ENCODE measurements around the gene SEPHS2. TPM values are rescaled to one million over a fixed set of nuclear protein-coding genes. Genes with fewer than 3 reads are reported as not detected.
"Not testable (repeated sequence)": the region's sequence is repeated elsewhere in the genome, so short reads cannot be mapped to it uniquely, and the experiment has no call there.

The SEPHS2 gene
- total RNA-seq, 1 experiment from 2014 or later, result 16.3 TPM

DNA sequence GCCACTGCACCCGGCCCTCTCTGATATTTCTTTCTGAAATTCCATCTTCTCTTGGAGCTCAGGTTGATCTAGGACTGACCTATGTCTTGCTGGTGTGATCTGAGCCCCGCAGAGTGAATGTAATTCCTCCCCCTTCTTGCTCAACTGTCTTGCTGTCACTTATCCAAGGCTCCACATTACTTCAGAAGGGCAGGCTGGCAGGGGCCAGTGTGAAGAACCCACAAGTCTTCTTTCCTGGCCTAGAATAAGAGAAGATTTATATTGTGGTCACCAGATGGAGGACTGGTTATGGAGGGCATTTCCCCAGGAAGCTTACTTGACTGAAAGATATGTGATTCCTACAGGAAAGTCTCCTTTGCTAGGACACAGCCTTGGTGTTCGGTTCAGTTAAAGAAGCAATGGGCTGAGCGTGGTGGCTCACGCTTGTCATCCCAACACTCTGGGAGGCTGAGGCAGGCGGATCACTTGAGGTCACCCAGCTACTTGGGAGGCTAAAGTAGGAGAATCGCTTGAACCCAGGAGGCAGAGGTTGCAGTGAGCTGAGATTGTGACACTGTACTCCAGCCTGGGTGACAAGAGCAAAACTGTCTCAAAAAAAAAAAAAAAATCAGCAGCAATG is 40.3 kb upstream of the SEPHS2 start:
- Histone ChIP-seq H3K9ac (ENCODE audit: low read length) (no peak overlapping the region), H3K79me2 (ENCODE audit: low read length) (no peaks in the 10 kb centered on the region), H3K27me3 (ENCODE audit: low read length) (no peaks in the 10 kb centered on the region), H3K9me3 (ENCODE audit: low read length) (no peaks in the 10 kb centered on the region), H3K4me3 (ENCODE audit: low read length) (no peak overlapping the region), H3K9me2 (replicated peaks; ENCODE audit: insufficient read depth, low read length) (no peaks in the 10 kb centered on the region), H4K20me1 (ENCODE audit: insufficient read depth, low read depth, low read length) (no peaks in the 10 kb centered on the region), H3K36me3 (ENCODE audit: insufficient read depth, low read length) (no peaks in the 10 kb centered on the region), H3K27ac (ENCODE audit: low read length) (no peak overlapping the region), H3K4me2 (ENCODE audit: low read depth, low read length, poor library complexity, severe bottlenecking) (no peak overlapping the region), H2AFZ (ENCODE audit: low read length) (no peak overlapping the region), H3K4me1 (ENCODE audit: low read length) (no peaks in the 10 kb centered on the region)
- no peak for DNase-seq

- no peaks in the 10 kb centered on the region for H3K36me3 ChIP-seq (ENCODE audit: insufficient read depth, low read length)
- no peaks in the 10 kb centered on the region for H3K9me3 ChIP-seq (ENCODE audit: low read length)
- H3K9me2 ChIP-seq (replicated peaks; ENCODE audit: insufficient read depth, low read length), result no peaks in the 10 kb centered on the region
- H4K20me1 ChIP-seq (ENCODE audit: insufficient read depth, low read depth, low read length), result no peaks in the 10 kb centered on the region
- H3K4me2 ChIP-seq (ENCODE audit: low read depth, low read length, poor library complexity, severe bottlenecking), result no peak overlapping the region
- H3K27ac ChIP-seq (ENCODE audit: low read length), result no peak overlapping the region
- no peak overlapping the region for H3K9ac ChIP-seq (ENCODE audit: low read length)
- no peak for DNase-seq
- H3K4me3 ChIP-seq (ENCODE audit: low read length), result no peak overlapping the region
- no peaks in the 10 kb centered on the region for H3K79me2 ChIP-seq (ENCODE audit: low read length)
- H3K4me1 ChIP-seq (ENCODE audit: low read length), result no peaks in the 10 kb centered on the region
- H3K27me3 ChIP-seq (ENCODE audit: low read length), result no peaks in the 10 kb centered on the region
- no peak overlapping the region for H2AFZ ChIP-seq (ENCODE audit: low read length)
Measured at GRCh38 chr16:30484887-30485286, 39.2 kb upstream of the SEPHS2 start.

- Histone ChIP-seq H3K4me1 (ENCODE audit: low read length) (peaks cover 5% of the 10 kb centered on the region), H3K9me2 (replicated peaks; ENCODE audit: insufficient read depth, low read length) (no peaks in the 10 kb centered on the region), H3K27me3 (ENCODE audit: low read length) (no peaks in the 10 kb centered on the region), H3K79me2 (ENCODE audit: low read length) (no peaks in the 10 kb centered on the region), H3K27ac (ENCODE audit: low read length) (no peak overlapping the region), H3K9me3 (ENCODE audit: low read length) (no peaks in the 10 kb centered on the region), H2AFZ (ENCODE audit: low read length) (no peak overlapping the region), H3K4me2 (ENCODE audit: low read depth, low read length, poor library complexity, severe bottlenecking) (no peak overlapping the region), H3K36me3 (ENCODE audit: insufficient read depth, low read length) (no peaks in the 10 kb centered on the region), H3K9ac (ENCODE audit: low read length) (no peak overlapping the region), H4K20me1 (ENCODE audit: insufficient read depth, low read depth, low read length) (no peaks in the 10 kb centered on the region), H3K4me3 (ENCODE audit: low read length) (no peak overlapping the region)
- peak; percentile 54 for DNase-seq
Measured at GRCh38 chr16:30482366-30482765, 36.7 kb upstream of the SEPHS2 start.

- Histone ChIP-seq H2AFZ (ENCODE audit: low read length) (no peak overlapping the region), H3K4me1 (ENCODE audit: low read length) (peaks cover 5% of the 10 kb centered on the region), H3K27me3 (ENCODE audit: low read length) (no peaks in the 10 kb centered on the region), H3K79me2 (ENCODE audit: low read length) (no peaks in the 10 kb centered on the region), H3K9ac (ENCODE audit: low read length) (no peak overlapping the region), H3K4me2 (ENCODE audit: low read depth, low read length, poor library complexity, severe bottlenecking) (no peak overlapping the region), H3K36me3 (ENCODE audit: insufficient read depth, low read length) (no peaks in the 10 kb centered on the region), H3K9me2 (replicated peaks; ENCODE audit: insufficient read depth, low read length) (no peaks in the 10 kb centered on the region), H3K9me3 (ENCODE audit: low read length) (no peaks in the 10 kb centered on the region), H4K20me1 (ENCODE audit: insufficient read depth, low read depth, low read length) (no peaks in the 10 kb centered on the region), H3K4me3 (ENCODE audit: low read length) (no peak overlapping the region), H3K27ac (ENCODE audit: low read length) (no peak overlapping the region)
- no peak for DNase-seq
Measured at GRCh38 chr16:30481381-30481780, 35.7 kb upstream of the SEPHS2 start.

GRCh38 chr16:30478766-30479478 is 33.2 kb upstream of the SEPHS2 start:
- H3K79me2 ChIP-seq (ENCODE audit: low read length), result no peaks in the 10 kb centered on the region
- no peak for DNase-seq
- no peaks in the 10 kb centered on the region for H3K36me3 ChIP-seq (ENCODE audit: insufficient read depth, low read length)
- no peak overlapping the region for H3K4me2 ChIP-seq (ENCODE audit: low read depth, low read length, poor library complexity, severe bottlenecking)
- no peak overlapping the region for H3K4me3 ChIP-seq (ENCODE audit: low read length)
- no peaks in the 10 kb centered on the region for H3K27me3 ChIP-seq (ENCODE audit: low read length)
- H3K4me1 ChIP-seq (ENCODE audit: low read length), result peaks cover 5% of the 10 kb centered on the region
- H3K9me3 ChIP-seq (ENCODE audit: low read length), result no peaks in the 10 kb centered on the region
- H2AFZ ChIP-seq (ENCODE audit: low read length), result no peak overlapping the region
- H3K9ac ChIP-seq (ENCODE audit: low read length), result no peak overlapping the region
- no peak overlapping the region for H3K27ac ChIP-seq (ENCODE audit: low read length)
- H4K20me1 ChIP-seq (ENCODE audit: insufficient read depth, low read depth, low read length), result no peaks in the 10 kb centered on the region
- H3K9me2 ChIP-seq (replicated peaks; ENCODE audit: insufficient read depth, low read length), result no peaks in the 10 kb centered on the region

- H3K4me1 ChIP-seq (ENCODE audit: low read length); H3K27ac ChIP-seq (ENCODE audit: low read length): not testable (repeated sequence)
Measured at GRCh38 chr16:30477773-30478172, 32.1 kb upstream of the SEPHS2 start.

GRCh38 chr16:30476991-30477390 is 31.3 kb upstream of the SEPHS2 start:
- no peaks in the 10 kb centered on the region for H3K36me3 ChIP-seq (ENCODE audit: insufficient read depth, low read length)
- DNase-seq, result no peak
- no peak overlapping the region for H3K27ac ChIP-seq (ENCODE audit: low read length)
- no peaks in the 10 kb centered on the region for H3K9me2 ChIP-seq (replicated peaks; ENCODE audit: insufficient read depth, low read length)
- no peak overlapping the region for H2AFZ ChIP-seq (ENCODE audit: low read length)
- no peaks in the 10 kb centered on the region for H3K9me3 ChIP-seq (ENCODE audit: low read length)
- no peak overlapping the region for H3K4me3 ChIP-seq (ENCODE audit: low read length)
- H3K9ac ChIP-seq (ENCODE audit: low read length), result no peak overlapping the region
- H3K79me2 ChIP-seq (ENCODE audit: low read length), result no peaks in the 10 kb centered on the region
- H3K4me1 ChIP-seq (ENCODE audit: low read length), result peaks cover 11% of the 10 kb centered on the region
- no peaks in the 10 kb centered on the region for H4K20me1 ChIP-seq (ENCODE audit: insufficient read depth, low read depth, low read length)
- no peaks in the 10 kb centered on the region for H3K27me3 ChIP-seq (ENCODE audit: low read length)
- H3K4me2 ChIP-seq (ENCODE audit: low read depth, low read length, poor library complexity, severe bottlenecking), result no peak overlapping the region

More at GRCh38 chr16:30477773-30478172, 32.1 kb upstream of the SEPHS2 start:
- not testable (repeated sequence) for H3K79me2 ChIP-seq (ENCODE audit: low read length); H4K20me1 ChIP-seq (ENCODE audit: insufficient read depth, low read depth, low read length); H3K9me2 ChIP-seq (replicated peaks; ENCODE audit: insufficient read depth, low read length); H3K9ac ChIP-seq (ENCODE audit: low read length); H3K4me3 ChIP-seq (ENCODE audit: low read length); H3K4me2 ChIP-seq (ENCODE audit: low read depth, low read length, poor library complexity, severe bottlenecking); H3K9me3 ChIP-seq (ENCODE audit: low read length); DNase-seq; H2AFZ ChIP-seq (ENCODE audit: low read length); H3K36me3 ChIP-seq (ENCODE audit: insufficient read depth, low read length); H3K27me3 ChIP-seq (ENCODE audit: low read length)

DNA sequence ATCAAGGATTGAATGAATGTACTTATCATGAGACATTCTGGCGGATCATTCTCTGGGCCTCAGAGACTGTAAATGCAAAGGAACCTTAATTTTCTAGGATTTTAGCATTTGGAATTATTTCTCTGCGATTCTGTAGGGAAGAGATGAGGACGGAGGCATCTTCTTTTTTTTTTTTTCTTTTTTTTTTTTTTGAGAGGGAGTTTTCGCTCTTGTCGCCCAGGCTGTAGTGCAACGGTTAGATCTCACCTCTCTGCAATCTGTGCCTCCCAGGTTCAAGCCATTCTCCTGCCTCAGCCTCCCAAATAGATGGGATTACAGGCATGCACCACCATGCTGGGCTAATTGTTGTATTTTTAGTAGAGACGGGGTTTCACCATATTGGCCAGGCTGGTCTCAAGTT is 29.0 kb upstream of the SEPHS2 start:
- H3K4me3 ChIP-seq (ENCODE audit: low read length), result no peak overlapping the region

More for the DNA sequence above, 29.0 kb upstream of the SEPHS2 start:
- Histone ChIP-seq H2AFZ (ENCODE audit: low read length) (no peak overlapping the region), H3K36me3 (ENCODE audit: insufficient read depth, low read length) (no peaks in the 10 kb centered on the region), H3K27me3 (ENCODE audit: low read length) (no peaks in the 10 kb centered on the region), H3K9me3 (ENCODE audit: low read length) (no peaks in the 10 kb centered on the region), H3K27ac (ENCODE audit: low read length) (no peak overlapping the region), H3K4me2 (ENCODE audit: low read depth, low read length, poor library complexity, severe bottlenecking) (no peak overlapping the region), H3K79me2 (ENCODE audit: low read length) (no peaks in the 10 kb centered on the region), H3K4me1 (ENCODE audit: low read length) (peaks cover 33% of the 10 kb centered on the region), H3K9me2 (replicated peaks; ENCODE audit: insufficient read depth, low read length) (no peaks in the 10 kb centered on the region), H3K9ac (ENCODE audit: low read length) (no peak overlapping the region), H4K20me1 (ENCODE audit: insufficient read depth, low read depth, low read length) (no peaks in the 10 kb centered on the region)
- DNase-seq, result no peak
